HT-29 (cell line): ENCODE data around the gene TBX1. TPM values are rescaled to one million over a fixed set of nuclear protein-coding genes. Genes with fewer than 3 reads are reported as not detected.

ENCODE experiments used
- DNase-seq: peaks from one replicate; pipeline ENCODE4 v3.0.0-alpha.2; 2015; ENCODE audit warnings: low spot score
- total RNA-seq: library from RNA; depleted of rRNA; stranded (reverse); fragments of >200 nt; shearing (Covaris generic); gene quantifications from 2 replicates; pipeline ENCODE4 v1.2.3, GENCODE V29; 2014

TBX1 gene
- total RNA-seq, 1 experiment from 2014 or later, result not detected

DNA sequence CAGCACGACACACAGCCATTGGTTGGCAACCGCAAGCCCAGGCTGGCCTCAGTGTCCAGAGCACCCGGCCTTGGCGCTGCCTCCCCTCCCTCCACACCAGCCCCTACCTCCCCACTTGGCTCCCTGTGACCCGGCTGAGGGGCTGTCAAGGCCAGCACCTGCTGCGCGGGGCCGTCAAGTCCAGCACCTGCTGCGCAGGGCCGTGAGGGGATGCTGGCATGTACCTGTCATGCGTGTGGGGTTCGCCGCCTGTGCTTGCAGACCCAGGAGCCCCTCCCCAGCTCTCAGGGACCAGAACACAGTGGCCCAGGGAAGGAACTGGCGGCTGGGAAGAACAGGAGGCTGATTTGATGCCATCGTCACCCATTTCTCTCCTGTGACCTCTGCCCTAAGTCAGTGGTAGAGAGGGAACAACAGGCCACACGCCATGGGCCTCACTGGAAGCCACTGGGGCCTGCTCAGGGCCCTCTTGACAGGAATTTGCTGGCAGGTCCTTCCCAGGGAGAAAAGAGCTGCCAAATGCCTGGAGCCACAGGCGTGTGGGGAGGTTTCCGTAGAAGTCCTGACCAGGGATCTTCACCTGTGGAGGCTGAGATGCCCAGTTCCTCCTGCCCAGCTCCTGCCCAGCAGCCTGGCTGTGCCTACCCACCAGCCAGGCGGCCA is 37.6 kb downstream of the TBX1 start:
- no peak for DNase-seq

DNA sequence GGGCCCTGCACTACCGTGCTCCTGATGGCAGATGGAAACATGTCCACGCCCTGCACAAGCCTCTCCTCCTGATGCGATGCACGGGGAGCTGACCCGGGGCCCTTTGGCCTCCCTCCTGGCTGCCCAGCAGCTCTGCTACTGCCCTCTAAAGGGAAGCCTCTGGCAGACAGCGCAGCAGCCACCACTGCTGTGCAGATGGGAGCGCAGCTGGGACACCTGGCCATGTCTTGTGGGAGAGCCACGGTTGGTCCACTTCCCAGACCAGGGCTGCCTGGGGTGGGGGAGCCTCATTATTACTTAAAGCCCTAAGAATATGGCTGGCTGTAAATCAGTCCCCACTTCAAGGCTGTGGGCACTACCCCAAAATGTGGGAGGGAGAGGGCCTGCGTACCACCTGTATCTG is 38.3 kb downstream of the TBX1 start:
- no peak for DNase-seq

DNA sequence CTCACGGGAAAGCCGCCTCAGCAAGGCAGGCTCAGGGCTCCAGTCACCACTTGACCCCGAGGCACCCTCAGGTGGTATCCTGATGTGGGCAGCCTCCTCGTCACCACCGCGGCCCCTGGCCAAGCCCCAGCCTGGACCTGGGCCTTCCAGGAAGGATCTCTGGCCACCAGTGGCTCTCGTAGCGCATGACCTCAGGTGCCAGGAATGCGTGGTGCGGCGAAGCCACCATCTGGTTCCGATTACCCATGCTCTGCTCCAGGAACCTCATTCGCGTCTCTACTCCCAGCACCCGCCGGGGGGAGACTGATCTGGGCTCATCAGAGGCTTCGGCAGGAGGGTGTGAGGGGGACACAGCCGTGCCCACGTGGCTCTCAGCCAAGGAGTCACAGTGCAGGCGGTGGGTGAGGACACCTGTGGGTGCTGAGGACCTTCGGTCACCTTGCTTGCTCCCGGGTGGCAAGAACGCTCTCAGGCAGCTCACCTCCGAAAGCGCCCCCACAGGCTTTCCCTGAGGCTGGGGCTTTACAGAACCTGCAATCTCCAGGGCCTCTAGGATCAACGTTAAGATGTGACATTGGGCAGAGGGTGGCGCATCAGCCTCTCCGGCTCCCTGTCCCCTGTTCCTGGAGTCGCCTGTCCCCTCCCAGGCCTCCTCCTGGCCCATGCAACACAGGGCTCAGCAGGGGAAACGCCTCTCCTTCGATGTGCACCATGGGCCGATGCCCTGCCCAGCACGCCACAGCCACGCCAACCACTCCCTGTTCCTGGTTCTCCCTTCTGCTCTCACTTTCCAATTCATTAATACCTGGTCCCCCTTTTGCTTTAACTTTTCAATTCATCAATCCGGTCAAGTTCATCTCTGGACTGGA is 39.0 kb downstream of the TBX1 start:
- DNase-seq, result no peak

DNA sequence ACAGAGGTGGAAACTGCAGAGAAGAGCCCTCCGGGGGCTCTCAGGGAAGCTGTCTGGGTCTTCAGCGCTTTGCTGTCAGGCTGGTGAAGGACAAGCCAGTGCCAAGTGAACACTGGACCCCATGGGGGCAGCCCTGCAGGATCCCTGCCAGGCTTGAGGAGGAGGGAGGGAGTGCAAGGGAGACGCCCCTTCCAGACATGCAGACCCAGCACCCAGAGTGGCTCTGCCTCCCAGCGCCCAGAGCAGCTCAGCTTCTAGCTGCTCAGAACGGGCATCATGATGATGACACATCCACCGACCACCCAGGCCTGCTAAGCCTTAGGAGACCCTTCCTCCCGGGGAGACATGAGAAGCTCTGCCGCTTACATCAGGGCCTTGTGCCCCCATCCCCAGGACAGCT is 39.7 kb downstream of the TBX1 start:
- DNase-seq, result no peak

DNA sequence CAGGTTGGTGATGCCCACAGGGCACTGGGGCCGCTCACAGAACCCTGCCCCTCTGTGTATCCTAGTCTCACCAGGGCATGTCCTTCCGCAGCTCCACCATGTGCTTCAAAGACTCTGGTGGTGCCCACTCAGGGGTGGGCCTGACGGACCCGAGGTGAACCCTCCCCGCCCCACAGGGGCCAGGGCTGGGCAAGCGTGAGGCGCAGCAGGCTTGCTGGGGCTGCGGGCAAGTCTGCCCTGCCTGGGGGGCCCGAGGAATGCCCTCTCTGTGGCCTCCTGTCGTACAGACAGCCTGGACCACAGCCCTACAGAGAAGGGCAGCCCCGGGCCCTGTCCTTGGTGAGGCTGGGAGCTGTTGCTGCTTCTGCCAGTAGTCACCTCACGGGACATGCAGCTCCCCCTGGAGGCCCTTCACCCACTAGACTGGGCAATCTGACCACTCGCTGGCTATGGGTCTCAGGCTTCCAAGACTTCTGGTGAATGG is 40.2 kb downstream of the TBX1 start:
- DNase-seq, result peak; percentile 51

DNA sequence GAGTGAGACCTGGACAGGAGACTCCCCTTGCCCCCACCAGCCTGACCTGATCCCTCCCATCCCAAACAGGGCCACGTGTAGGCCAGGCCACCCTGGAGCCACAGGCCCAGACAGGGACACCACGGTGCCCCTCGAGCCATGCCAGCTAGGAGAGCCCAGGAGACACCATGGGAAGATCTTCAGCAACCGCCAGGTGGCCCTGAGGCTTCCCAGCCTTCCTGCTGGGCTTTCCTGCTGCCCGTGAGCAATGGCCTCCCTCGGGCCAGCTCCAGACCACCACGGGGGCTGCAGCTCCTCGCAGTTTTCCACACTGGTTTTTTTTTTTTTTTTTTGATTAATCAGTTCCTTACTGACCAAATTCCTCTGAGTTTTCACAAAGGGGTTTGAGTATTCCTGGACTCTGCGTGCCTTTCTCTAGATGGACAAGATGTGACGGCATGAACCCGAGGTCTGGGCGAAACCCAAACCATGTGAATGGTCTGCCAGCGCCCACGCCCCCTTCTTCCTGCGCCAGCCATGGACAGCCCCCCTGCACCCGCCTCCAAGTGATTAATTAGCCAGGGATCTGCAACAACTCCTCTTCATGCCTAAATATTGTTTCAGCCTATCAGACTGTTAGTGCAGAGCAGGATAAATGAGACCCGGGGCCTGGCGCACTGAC is 40.9 kb downstream of the TBX1 start:
- DNase-seq, result no peak

DNA sequence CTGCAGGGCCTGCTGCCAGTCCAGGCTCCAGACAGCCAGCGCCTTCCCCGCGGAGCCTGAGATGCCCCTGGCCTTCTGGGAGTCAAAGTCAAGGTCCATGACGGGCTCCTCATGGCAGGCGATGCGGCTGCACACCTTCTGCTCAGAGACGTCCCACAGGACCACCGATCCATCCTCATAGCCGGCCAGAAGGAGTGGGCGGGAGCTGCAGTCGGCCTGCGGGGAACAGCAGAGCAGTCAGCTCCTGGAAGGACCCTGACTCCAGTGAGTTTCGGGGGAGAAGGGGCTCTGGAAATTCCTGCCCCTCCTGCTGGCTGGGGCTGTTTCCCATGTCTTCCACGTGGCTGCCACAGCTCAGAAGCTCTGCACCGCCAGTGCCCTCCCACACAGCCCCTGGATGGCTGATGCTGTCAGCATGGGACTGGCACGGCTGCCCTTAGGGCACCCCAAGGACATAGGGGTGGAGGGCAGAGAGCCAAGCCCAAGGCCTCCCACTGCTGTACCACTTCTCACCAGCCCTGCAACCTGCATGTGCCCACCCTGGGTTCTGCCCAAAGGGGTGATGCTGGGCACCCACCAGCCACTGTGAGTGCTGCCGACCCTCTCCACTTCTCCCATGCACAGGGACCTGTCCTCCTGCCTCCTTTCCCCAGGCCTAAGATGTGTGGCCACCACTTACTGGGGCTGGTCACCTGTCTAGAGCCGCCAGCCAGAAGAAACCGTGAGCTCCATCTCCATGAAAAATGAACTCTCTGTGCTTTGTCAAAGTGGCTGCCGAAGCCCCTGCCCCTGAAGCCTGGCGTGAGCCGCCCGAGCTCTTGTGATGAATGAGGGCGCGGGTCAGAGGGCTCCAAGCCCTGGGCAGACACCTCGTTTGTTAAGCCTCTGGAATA is 41.7 kb downstream of the TBX1 start:
- no peak for DNase-seq

DNA sequence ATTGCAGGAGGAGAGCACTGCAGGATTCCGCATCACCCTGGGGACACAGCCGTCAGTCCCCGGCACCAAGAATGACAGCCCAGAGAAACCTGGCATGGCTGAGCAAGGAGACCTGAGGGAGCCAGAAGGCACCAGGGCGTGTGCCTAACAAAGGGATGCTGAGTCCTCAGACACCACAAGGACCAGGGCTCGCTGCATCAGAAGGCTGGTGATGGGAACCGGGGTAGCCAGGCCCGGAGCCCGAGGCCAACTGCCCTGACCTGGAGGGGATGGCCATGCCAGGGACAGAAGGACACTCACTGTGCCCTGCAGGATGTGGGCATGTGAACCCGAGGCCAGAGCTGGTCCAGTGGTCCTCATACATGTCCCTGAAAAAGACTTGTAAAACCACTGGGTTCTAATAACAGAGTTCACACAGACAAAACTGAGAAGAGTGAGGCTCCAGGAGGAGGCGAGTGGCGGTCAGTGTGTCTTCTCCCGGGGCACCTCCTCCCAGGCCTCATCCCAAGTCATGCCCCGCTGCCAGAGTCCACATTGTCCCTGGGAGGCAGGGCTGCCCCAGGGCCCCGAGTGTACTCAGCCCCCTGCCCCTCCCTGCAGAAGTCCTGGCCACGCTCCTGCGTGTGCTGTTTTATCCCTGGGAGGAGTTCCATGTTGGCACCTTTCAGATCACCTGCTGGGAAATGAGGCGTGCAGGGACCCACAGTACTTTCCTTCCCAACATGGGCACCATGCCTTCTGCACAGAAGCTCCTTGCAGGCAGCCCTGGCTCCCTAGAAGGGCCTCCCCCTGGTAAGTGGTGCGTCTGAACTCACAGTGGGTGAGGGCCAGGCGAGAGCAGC is 42.5 kb downstream of the TBX1 start:
- DNase-seq, result no peak

DNA sequence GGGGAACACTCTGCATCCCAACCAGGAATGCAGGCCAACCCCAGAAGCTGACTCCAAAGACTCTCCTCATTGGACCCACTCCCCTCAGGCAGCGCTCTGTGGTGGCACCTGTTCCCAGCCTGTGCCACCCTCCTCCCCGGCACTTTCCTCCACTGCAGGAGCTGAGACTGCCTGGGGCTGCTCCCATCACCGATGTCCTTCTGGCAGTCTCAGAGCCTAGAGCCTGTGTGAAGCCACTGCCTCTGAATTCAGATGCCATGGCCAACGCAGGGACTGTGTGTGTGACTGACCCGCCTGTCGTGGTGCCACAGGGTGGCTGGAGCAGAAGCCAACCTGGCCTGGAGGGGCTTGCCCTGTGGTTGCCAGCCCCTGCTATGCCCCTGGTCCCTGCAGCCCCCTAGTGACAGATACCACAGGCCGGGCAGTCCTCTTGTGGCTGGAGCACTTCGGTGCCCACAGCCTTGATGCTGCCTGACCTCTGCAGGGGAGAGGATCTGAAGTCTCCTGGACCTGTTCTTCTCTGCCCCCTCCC is 43.2 kb downstream of the TBX1 start:
- no peak for DNase-seq

DNA sequence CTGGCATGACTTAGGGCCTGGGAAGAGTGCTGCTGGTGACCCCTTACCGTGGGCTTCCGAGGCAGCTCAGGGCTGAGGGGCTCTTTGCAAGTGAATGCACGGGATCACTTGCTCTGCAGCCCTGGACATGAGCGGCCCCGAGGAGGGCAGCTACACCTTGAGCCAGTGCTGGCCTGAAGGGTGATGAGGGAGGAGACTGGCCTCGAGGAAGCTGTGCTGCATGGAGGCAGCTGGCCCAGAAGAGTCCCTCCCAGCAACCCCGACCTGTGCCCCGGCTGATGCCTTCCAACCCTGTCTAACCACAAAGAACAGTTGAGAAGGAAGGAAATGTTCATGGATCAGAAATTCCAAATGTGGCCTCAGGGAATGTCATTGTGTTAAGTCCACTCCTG is 45.2 kb downstream of the TBX1 start:
- peak; percentile 10 for DNase-seq

DNA sequence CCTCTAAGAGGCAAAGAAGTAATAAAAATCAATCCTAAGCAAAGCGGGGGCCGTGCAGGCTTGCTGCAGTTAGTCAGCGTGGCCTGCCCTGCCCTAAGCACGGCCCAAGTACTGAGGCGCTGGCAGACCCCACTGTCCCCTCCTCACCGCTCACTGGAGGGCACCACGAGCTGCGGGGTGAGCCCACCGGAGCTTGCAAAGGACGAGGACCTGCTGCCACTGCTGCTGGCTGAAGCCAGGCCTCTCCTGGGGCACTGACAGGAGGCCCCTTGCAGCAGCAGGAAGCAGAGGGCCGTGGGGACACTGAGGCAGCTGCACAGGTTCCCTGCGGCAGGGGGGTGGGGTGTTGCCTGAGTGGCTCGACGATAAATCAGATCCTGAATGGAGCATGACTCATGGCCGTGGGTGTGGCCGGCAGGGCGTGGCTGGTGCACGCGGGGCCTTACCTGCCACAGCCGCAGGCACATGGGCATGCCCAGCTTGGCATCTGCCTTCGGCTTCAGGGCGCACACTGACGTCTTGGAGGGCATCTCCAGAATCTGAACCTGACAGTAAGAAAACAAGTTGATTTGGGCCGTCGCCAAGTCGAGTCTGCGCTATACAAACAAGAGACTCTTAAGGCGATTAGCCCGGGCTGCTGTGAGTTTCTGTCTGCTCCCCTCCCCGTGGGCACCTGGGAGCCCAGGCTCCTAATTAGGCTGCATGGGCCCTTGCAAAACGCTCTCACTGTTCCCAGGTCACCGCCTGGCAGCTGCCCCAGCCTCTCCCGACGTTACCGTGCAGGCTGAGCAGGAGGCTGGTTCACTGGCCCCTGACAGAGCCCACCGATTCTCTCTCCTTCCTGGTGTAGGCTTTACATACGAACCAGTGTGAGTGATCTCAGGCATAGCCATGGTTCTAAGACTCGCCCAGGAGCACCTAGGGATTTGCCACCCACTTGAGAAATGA is 45.9 kb downstream of the TBX1 start:
- peak; percentile 78 for DNase-seq

DNA sequence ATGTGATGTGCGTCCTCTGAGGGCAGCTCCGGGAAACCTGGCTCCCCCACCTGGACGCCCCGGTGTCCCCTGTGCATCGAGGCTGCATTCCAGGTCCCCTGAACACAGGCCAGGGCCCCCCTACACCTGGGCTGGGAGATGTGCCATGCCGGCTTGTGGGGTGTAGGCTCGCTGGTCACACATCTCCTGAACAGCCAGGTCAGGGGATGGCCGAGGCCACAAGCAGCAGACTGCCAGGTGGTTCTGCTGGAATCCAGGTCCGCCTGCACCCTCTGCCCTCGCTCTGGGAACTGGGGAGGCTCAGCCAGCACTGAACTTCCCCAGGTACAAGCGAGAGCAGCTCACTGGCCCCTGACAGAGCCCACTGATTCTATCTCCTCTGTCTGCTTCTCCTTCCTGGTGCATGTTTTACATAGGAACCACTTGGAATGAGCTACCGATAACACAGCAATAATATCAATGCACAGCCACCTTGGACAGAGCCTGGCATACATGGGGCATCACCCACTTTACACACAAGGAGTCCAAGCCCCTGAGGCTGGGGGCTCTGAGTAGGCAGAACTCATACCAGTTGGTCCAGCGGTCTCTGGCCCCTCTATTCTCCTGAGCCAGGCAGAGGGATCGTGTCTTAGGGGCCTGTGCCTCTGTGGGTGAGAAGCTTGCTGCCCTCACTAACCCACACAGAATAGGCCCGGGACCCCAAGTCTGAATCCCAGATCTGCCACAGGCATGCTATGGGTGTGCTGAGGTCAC is 46.8 kb downstream of the TBX1 start:
- no peak for DNase-seq

DNA sequence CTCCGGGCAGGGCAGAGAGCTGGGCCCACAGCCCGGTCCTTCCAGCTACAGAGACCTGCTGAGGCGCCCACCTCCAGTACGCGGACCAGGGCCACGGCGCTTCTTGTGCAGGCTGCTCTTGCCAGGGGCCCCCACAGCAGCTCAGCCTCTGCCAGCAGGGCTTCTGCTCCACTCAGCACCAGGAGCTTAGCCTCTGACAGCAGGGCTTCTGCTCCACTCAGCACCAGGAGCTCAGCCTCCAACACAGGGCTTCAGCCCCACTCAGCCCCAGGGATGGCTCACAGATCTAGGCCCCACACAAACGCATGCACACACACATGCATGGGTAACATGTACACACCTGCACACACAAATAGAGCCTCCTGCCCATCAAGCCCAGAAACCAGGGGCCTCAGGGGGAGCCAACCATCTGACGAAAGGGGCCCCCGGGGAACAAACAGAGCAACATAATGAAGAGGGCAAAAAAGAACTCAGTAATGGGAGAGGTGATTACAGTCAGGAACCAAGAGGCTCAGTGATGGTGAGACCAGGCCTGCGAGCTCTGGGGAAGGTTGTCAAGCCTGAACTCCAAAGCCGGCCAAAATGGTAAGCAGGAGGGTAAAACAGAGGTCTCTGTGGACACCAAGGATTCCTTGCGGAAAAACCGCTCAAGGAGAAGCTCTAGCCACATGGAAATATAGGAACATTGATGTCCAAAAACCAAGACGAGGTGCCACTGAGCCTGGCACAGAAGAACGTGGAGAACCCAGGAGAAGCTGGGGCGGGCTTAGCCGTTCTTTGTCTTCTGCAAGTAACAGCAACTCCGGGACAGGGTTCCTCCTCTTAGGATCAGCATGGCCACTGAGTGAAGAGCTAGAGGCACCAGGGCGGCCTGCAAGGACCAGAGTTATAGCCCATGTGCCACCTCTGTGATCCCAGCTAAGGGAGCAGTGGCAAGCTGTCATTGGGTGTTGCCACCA is 47.6 kb downstream of the TBX1 start:
- no peak for DNase-seq

DNA sequence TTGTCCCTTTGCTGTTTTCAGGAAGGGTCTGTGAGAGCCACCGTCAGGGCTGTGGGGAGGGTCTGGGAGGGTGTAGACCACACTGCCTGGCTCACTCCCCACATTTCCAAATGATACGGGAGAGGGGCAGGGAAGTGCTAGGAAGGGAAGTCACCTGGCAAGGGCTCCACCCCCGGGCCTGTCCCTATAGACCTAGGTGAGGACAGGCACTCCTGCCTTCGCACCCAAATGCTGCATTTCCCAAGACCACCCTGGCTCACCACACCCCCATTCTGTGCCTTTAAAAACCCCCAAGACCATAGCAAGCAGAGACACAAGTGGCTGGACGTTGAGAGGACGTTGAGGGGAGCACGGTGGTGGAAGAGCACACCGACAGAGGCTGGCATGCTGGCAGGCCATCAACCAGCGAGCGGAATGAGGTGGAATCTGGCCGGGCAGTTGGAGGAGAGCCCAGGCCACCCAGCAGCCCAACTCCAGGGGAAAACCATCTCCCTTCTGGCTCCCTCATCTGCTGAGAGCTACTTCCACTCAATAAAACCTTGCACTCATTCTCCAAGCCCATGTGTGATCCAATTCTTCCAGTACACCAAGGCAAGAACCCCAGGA is 48.4 kb downstream of the TBX1 start:
- DNase-seq, result no peak

DNA sequence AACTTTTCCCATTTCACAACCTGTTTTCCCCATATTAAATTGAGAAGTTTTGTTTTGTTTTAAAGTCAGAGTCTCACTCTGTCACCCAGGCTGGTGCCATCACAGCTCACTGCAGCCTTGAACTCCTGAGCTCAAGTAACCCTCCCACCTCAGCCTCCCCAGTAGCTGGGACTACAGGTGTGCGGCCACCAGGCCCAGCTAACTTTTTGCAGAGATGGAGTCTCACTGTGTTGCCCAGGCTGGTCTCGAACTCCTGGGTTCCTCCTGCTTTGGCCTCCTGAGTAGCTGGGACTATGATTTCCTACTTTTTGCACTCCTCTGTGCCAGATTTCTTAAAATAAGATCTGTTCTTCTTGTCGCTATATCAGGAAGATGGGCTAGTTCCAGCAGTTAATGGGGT is 49.2 kb downstream of the TBX1 start:
- no peak for DNase-seq

DNA sequence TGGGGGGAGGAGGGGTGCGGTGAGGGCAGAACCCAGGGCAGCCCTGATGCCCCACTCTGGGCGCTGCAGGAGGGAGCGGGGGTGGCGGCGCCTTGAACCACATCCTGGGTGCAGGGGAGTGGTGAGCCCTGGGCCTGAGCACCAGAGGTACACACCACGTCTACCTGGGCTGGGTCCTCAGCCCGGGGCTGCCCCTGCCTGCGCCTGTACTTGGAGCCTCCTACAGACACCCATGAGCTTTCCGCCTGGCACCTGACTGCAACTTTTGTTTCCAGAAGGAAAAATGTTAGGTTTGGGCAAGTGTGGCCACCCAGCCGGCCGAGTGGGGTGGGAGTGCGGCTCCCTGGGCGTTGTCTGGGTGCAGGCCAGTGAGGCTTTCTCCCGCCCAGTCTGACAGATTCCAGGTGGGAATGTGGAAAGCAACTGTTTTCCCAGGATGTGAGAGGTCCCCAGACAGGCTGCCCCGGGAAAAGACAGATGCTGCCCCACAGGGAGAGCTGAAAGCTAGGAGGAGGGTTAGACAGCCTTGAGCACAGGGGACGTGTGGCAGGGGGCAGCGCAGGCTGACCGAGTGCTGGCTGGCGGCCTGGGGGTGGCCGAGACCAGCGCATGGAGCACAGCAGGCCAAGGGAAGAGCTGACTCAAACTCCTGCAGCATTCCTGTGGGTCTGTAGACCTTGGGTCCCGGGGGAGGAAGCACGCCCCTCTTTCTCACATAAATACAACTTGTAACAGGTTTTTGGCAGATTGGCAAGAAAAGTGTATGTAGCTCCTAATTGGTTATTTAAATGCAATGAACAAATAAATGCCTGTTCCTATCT is 50.0 kb downstream of the TBX1 start:
- no peak for DNase-seq
